Effector memory CD8-positive, alpha-beta T cell (primary cell): ENCODE measurements around the gene PLCB4.

ENCODE experiments used
- ATAC-seq: fragments of 150-1000 bp; cut with Tn5 transposase; replicated peaks from 2 replicates; pipeline ENCODE4 v1.10.0; 2021; ENCODE audit warnings: mild to moderate bottlenecking, moderate library complexity
- DNase-seq, 3 experiments: peaks; one replicate each; pipeline ENCODE4 v3.0.0; 2021
- H3K27ac Mint-ChIP-seq, 2 donors: one replicate each; pipeline ENCODE4 v1.8.0; 2022; ENCODE audit warnings: mild to moderate bottlenecking in 2 of 2, mixed read lengths in 2 of 2, moderate library complexity in 2 of 2
- H3K27me3 Mint-ChIP-seq, 2 donors: one replicate each; pipeline ENCODE4 v1.8.0; 2022; ENCODE audit warnings: mixed read lengths in 2 of 2
- H3K36me3 Mint-ChIP-seq: one replicate; pipeline ENCODE4 v1.8.0; 2022; ENCODE audit warnings: mild to moderate bottlenecking, moderate library complexity, mixed read lengths; ENCODE audit not compliant: insufficient read depth
- H3K4me1 Mint-ChIP-seq, 2 donors: one replicate each; pipeline ENCODE4 v1.8.0; 2022; ENCODE audit warnings: low read depth in 2 of 2, mixed read lengths in 2 of 2
- H3K4me3 Mint-ChIP-seq, 2 donors: one replicate each; pipeline ENCODE4 v1.8.0; 2022; ENCODE audit warnings: mild to moderate bottlenecking in 2 of 2, mixed read lengths in 2 of 2, moderate library complexity in 2 of 2
- H3K9me3 Mint-ChIP-seq, 2 donors: one replicate each; pipeline ENCODE4 v1.8.0; 2022; ENCODE audit warnings: mixed read lengths in 2 of 2

Gene PLCB4

DNA sequence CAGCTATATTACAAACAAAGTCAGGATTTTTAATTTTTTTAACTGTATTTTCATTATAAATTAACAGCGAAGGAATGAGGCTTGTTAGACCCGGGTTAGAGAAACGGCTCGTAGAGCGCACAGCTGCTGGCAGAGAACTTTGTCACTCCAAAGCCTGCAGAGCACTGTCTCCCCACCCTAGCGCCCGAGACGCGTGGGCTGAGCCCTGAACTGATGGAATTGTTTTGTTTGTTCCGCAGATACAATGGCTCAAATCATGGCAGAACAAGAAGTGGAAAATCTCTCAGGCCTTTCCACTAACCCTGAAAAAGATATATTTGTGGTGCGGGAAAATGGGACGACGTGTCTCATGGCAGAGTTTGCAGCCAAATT, 446.3 kb downstream of the PLCB4 start:
- H3K9me3 Mint-ChIP-seq = no peaks in the 10 kb centered on the region
- ATAC-seq = no peak
- no peak for DNase-seq
- H3K36me3 Mint-ChIP-seq = no peaks in the 10 kb centered on the region
- H3K27me3 Mint-ChIP-seq = peaks cover 21 to 49% of the 10 kb centered on the region in 2 donors
- H3K4me1 Mint-ChIP-seq = no peaks in the 10 kb centered on the region
- H3K27ac Mint-ChIP-seq = no peak overlapping the region
- H3K4me3 Mint-ChIP-seq = no peak overlapping the region

DNA sequence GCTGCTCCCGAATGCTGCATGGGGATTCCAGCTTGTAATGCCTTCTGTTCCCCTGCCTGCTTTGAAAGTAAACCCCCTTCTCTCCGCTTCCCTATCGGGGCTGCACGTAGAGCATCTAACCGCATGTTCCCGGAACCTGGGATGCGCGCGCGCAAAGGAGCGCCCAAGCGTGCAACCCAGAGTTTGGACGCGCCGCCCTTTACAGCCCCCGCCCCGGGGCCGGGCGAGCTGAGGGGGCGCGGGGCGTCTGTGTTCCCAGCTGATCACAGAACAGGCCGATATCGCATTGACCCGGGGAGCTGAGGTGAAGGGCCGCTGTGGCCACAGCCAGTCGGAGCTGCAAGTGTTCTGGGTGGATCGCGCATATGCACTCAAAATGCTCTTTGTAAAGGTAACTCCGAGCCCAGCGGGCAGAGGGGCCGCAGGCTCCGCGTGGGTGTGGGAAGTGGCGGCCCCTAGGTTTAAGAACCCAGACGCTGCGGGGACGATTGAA, 446.9 kb downstream of the PLCB4 start:
- Mint-ChIP-seq H3K9me3 (no peaks in the 10 kb centered on the region), H3K27ac (no peak overlapping the region), H3K36me3 (no peaks in the 10 kb centered on the region), H3K4me3 (no peak overlapping the region), H3K27me3 (peaks cover 21 to 53% of the 10 kb centered on the region in 2 donors), H3K4me1 (no peaks in the 10 kb centered on the region)
- no peak for DNase-seq
- ATAC-seq = no peak

DNA sequence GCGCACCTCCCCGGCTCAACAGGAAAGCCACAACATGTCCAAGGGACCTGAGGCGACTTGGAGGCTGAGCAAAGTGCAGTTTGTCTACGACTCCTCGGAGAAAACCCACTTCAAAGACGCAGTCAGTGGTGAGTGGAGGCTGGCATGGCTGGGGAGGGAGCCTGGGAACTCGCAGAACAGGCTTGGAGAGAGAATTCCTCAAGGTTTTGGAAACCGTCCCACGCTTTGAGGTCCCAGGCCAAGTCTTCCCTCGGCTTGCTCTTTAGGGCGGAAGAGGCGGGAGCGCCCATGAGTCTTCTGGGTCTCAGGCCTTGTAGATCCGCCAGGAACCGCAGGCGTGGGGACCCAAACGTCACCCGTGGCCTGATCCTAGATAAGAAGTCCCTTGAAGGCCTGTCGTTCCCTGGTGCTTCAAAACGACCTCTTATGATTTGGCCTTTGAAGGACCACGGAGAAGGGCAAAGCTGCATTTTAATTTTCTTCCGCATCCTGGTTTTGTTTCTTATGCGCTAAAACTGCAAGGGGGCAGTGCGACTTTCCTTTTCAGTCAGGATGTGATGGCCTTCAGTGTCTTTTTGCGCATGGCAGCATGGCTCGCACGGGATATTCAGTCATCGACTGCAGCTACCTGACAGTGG, 447.5 kb downstream of the PLCB4 start:
- ATAC-seq (no peak), DNase-seq (no peak)
- H3K27me3 Mint-ChIP-seq = peaks cover 21 to 55% of the 10 kb centered on the region in 2 donors
- H3K36me3 Mint-ChIP-seq = no peaks in the 10 kb centered on the region
- no peak overlapping the region for H3K27ac Mint-ChIP-seq
- no peaks in the 10 kb centered on the region for H3K4me1 Mint-ChIP-seq
- no peak overlapping the region for H3K4me3 Mint-ChIP-seq
- no peaks in the 10 kb centered on the region for H3K9me3 Mint-ChIP-seq

- Mint-ChIP-seq H3K4me3 (no peak overlapping the region), H3K27me3 (peaks cover 17 to 49% of the 10 kb centered on the region in 2 donors), H3K36me3 (no peaks in the 10 kb centered on the region), H3K9me3 (no peaks in the 10 kb centered on the region), H3K4me1 (no peaks in the 10 kb centered on the region), H3K27ac (no peak overlapping the region)
- DNase-seq (no peak), ATAC-seq (no peak)
Measured at GRCh38 chr20:9517297-9518162, 448.6 kb downstream of the PLCB4 start.

DNA sequence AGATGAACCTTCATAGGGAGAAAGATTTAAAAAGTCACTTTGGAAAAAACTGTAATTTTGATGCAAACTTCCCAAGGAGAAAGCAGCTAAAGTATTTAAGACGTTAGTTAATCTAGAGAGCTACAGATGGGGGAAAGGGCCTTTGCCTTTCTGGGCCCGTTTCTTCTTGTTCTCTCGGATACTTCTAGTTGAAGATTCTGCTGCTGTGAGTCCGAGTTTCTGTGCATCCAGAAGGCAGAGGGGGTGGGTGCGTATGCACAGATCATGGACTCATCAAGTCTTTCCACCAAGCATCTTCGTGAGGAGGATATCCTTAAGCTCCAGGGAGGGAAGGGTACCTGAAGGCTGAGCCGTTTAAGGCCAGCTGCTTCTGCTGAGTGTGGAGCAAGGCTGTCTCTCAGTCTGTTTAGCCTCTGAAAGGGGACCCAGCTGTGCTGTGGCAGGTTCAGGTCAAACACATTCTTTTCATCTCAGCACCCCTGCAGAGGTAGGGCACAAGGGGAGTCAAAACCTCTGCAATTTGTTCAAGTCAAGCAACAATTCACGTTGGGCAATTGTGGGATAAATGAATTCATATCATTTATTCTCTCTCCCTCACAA, 449.8 kb downstream of the PLCB4 start:
- Mint-ChIP-seq H3K4me3 (no peak overlapping the region), H3K9me3 (no peaks in the 10 kb centered on the region), H3K27me3 (peaks cover 14 to 49% of the 10 kb centered on the region in 2 donors), H3K4me1 (no peaks in the 10 kb centered on the region), H3K36me3 (no peaks in the 10 kb centered on the region), H3K27ac (no peak overlapping the region)
- DNase-seq = no peak
- no peak for ATAC-seq

- Mint-ChIP-seq H3K9me3 (no peaks in the 10 kb centered on the region), H3K27me3 (peaks cover 9 to 35% of the 10 kb centered on the region in 2 donors), H3K4me1 (no peaks in the 10 kb centered on the region), H3K36me3 (no peaks in the 10 kb centered on the region), H3K27ac (no peak overlapping the region), H3K4me3 (no peak overlapping the region)
- DNase-seq (no peak), ATAC-seq (no peak)
Measured at GRCh38 chr20:9520086-9520485, 451.2 kb downstream of the PLCB4 start.

DNA sequence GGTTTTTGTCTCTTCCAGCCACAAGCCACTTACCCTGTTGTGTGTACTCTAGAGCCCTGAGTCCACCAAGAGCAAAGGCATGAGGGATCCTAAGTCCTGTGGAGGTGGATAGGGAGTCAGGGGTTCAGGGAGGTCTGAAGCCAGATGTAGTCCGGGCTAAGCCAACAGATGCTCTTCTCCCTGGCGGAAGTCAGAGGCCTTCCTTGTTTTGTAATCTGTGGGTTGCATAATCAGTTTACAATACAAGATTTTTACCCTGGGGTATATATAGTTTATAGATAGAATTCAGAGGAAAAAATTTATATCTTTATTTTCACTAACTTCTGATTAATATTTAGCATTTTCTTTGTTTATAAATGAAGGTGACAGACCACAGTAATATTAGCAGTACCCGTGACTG, 454.7 kb downstream of the PLCB4 start:
- Mint-ChIP-seq H3K9me3 (peaks cover 0 to 4% of the 10 kb centered on the region in 2 donors), H3K36me3 (no peaks in the 10 kb centered on the region), H3K27ac (no peak overlapping the region), H3K4me1 (no peaks in the 10 kb centered on the region), H3K27me3 (peaks cover 0 to 9% of the 10 kb centered on the region in 2 donors), H3K4me3 (no peak overlapping the region)
- DNase-seq (no peak), ATAC-seq (no peak)
